Forelimb muscle (tissue), 1 donor: ENCODE results near the gene SNX2. TPM values are rescaled to one million over a fixed set of nuclear protein-coding genes. Genes with fewer than 3 reads are reported as not detected.
"Not testable (repeated sequence)": the region's sequence is repeated elsewhere in the genome, so short reads cannot be mapped to it uniquely, and the experiment has no call there.

Experiments
- DNase-seq: peaks from one replicate; pipeline ENCODE4 v3.0.0-alpha.2; 2013; ENCODE audit warnings: low read depth
- polyA plus RNA-seq: library from polyadenylated mRNA; unstranded; fragments of 120-200 nt; gene quantifications from one replicate; pipeline ENCODE4 v1.2.1, GENCODE V29; 2013; ENCODE audit not compliant: insufficient read length

The SNX2 gene
- polyA plus RNA-seq, 1 donor: 44.7 TPM

- no peak for DNase-seq
Observed at GRCh38 chr5:122844136-122844909, 69.4 kb downstream of the SNX2 start.

- no peak for DNase-seq
Observed at GRCh38 chr5:122844910-122845228, 70.0 kb downstream of the SNX2 start.

- DNase-seq: peak; percentile 34
Observed at GRCh38 chr5:122845229-122846050, 70.6 kb downstream of the SNX2 start, which contains the start of gene SNX24. Gene SNX24, plus strand, starts transcription at chr5:122845613. Its CDS starts 21 bp downstream, at chr5:122845634.

GRCh38 chr5:122846051-122846550 is 71.2 kb downstream of the SNX2 start:
- DNase-seq: no peak

- DNase-seq: no peak
Observed at GRCh38 chr5:122847687-122848081, 72.8 kb downstream of the SNX2 start.

- DNase-seq: no peak
Observed at GRCh38 chr5:122849771-122850170, 74.9 kb downstream of the SNX2 start.

- not testable (repeated sequence) for DNase-seq
Observed at GRCh38 chr5:122857538-122857937, 82.7 kb downstream of the SNX2 start.

GRCh38 chr5:122858451-122858850 is 83.6 kb downstream of the SNX2 start:
- no peak for DNase-seq

GRCh38 chr5:122863240-122863639 is 88.4 kb downstream of the SNX2 start:
- DNase-seq: no peak

- no peak for DNase-seq
Observed at GRCh38 chr5:122863721-122864120, 88.8 kb downstream of the SNX2 start.

- no peak for DNase-seq
Observed at GRCh38 chr5:122864400-122864799, 89.5 kb downstream of the SNX2 start.

GRCh38 chr5:122864842-122865241 is 90.0 kb downstream of the SNX2 start:
- DNase-seq: no peak

- no peak for DNase-seq
Observed at GRCh38 chr5:122870219-122870856, 95.5 kb downstream of the SNX2 start.

GRCh38 chr5:122871661-122872060 is 96.8 kb downstream of the SNX2 start:
- no peak for DNase-seq

GRCh38 chr5:122874179-122874875 is 99.4 kb downstream of the SNX2 start:
- no peak for DNase-seq

GRCh38 chr5:122877518-122877917 is 102.6 kb downstream of the SNX2 start:
- DNase-seq: no peak

GRCh38 chr5:122879076-122879475 is 104.2 kb downstream of the SNX2 start:
- DNase-seq: no peak
